Measurements from ENCODE around the gene TRIO. TPM values are rescaled to one million over a fixed set of nuclear protein-coding genes. Genes with fewer than 3 reads are reported as not detected.

TRIO gene
- total RNA-seq, 1 experiment from 2014 or later = 68.4 TPM

- TF ChIP-seq ELF1 (IDR thresholded peaks at IDR 0.05; ENCODE audit: borderline replicate concordance, low read depth) = no peak
- no peak for TF ChIP-seq FOSL1 (IDR thresholded peaks at IDR 0.05; ENCODE audit: low read depth)
These were observed 204.4 kb downstream of the TRIO start for GRCh38 chr5:14347522-14347921.

GRCh38 chr5:14348142-14348541 is 205.0 kb downstream of the TRIO start:
- Histone ChIP-seq H3K36me3 (ENCODE audit: control insufficient read depth in 1 of 2, insufficient read depth in 2 of 2, low read length in 2 of 2) (peaks cover 0 to 5% of the 10 kb centered on the region in 2 experiments; a peak in 1 of 4 replicates), H3K4me1 (ENCODE audit: control insufficient read depth in 1 of 2, insufficient read depth in 2 of 2, low read length in 2 of 2) (no peaks in the 10 kb centered on the region), H3K9ac (ENCODE audit: low read length) (no peak overlapping the region), H3K4me3 (replicated peaks in 1 of 2; ENCODE audit: low read depth in 1 of 2, low read length in 2 of 2) (no peak overlapping the region), H3K9me2 (ENCODE audit: insufficient read depth) (no peaks in the 10 kb centered on the region), H3K27ac (ENCODE audit: low read depth, low read length) (no peak overlapping the region), H3K4me2 (ENCODE audit: low read length) (no peak overlapping the region), H3K79me2 (ENCODE audit: insufficient read depth, low read length) (peaks cover 13% of the 10 kb centered on the region; the same call in 1 of the 2 replicates), H4K20me1 (ENCODE audit: insufficient read depth) (0 out of 2 replicates have a peak, but pooled peaks cover 3% of the 10 kb centered on the region), H2AFZ (ENCODE audit: low read depth, low read length, poor library complexity, severe bottlenecking) (no peak overlapping the region), H3K27me3 (ENCODE audit: insufficient read depth, low read length) (no peaks in the 10 kb centered on the region), H3K9me3 (ENCODE audit: control insufficient read depth in 1 of 2, insufficient read depth in 1 of 2, low read depth in 1 of 2, low read length in 2 of 2) (no peaks in the 10 kb centered on the region)
- ATAC-seq (no peak), DNase-seq (ENCODE audit: low read depth, low spot score) (no peak)
- CTCF ChIA-PET = no interaction called here
- intact Hi-C loops (cut with micrococcal nuclease) = no loop called here
- TF ChIP-seq EGR1 (IDR thresholded peaks at IDR 0.05; ENCODE audit: low read depth) (no peak), SIN3A (IDR thresholded peaks at IDR 0.05; ENCODE audit: low read depth) (no peak), ZNF274 (IDR thresholded peaks at IDR 0.05; ENCODE audit: low read depth, low read length) (no peak), SP1 (IDR thresholded peaks at IDR 0.05; ENCODE audit: low read depth) (no peak), CTCF (IDR thresholded peaks at IDR 0.05 in 2 of 3, conservative IDR thresholded peaks at IDR 0.05 in 1 of 3; ENCODE audit: borderline replicate concordance in 1 of 3, insufficient read depth in 1 of 3, low read depth in 2 of 3, low read length in 2 of 3) (no peak), REST (IDR thresholded peaks at IDR 0.05; ENCODE audit: low read depth) (no peak), ZFX (IDR thresholded peaks at IDR 0.05) (no peak), EZH2 (IDR thresholded peaks at IDR 0.05) (no peak), EZH2phosphoT487 (IDR thresholded peaks at IDR 0.05; ENCODE audit: borderline replicate concordance) (no peak), MAX (IDR thresholded peaks at IDR 0.05) (no peak), YY1 (IDR thresholded peaks at IDR 0.05; ENCODE audit: extremely low read depth, insufficient replicate concordance, low read depth, low read length) (no peak), CEBPB (IDR thresholded peaks at IDR 0.05; ENCODE audit: low read depth) (no peak), FOSL1 (IDR thresholded peaks at IDR 0.05; ENCODE audit: low read depth) (no peak), TCF7L2 (IDR thresholded peaks at IDR 0.05; ENCODE audit: borderline replicate concordance, extremely low read depth, insufficient read depth, insufficient read length) (no peak), ELF1 (IDR thresholded peaks at IDR 0.05; ENCODE audit: borderline replicate concordance, low read depth) (no peak)
- BruUV-seq (replicated peaks) = no TSS peak
- POLR2A ChIA-PET = no interaction called here
- RAD21 ChIA-PET (ENCODE audit: low non-redundant PET in 1 of 2, low total read pairs in 2 of 2, uncharacterized antibody in 2 of 2, unreplicated experiment in 2 of 2) = no interaction called here

More at GRCh38 chr5:14347522-14347921, 204.4 kb downstream of the TRIO start:
- 0 out of 2 replicates have a peak, but pooled peaks cover 3% of the 10 kb centered on the region for H4K20me1 ChIP-seq (ENCODE audit: insufficient read depth)
- intact Hi-C loops (cut with micrococcal nuclease) = no loop called here
- H3K27me3 ChIP-seq (ENCODE audit: insufficient read depth, low read length) = no peaks in the 10 kb centered on the region
- H3K36me3 ChIP-seq (ENCODE audit: control insufficient read depth in 1 of 2, insufficient read depth in 2 of 2, low read length in 2 of 2) = peaks cover 0 to 5% of the 10 kb centered on the region in 2 experiments; a peak in 1 of 4 replicates
- H3K79me2 ChIP-seq (ENCODE audit: insufficient read depth, low read length) = peaks cover 9% of the 10 kb centered on the region; the same call in 1 of the 2 replicates
- ATAC-seq (no peak), DNase-seq (ENCODE audit: low read depth, low spot score) (no peak)
- CTCF ChIA-PET = no interaction called here
- no peak overlapping the region for H3K4me2 ChIP-seq (ENCODE audit: low read length)
- RAD21 ChIA-PET (ENCODE audit: low non-redundant PET in 1 of 2, low total read pairs in 2 of 2, uncharacterized antibody in 2 of 2, unreplicated experiment in 2 of 2) = no interaction called here
- no peak overlapping the region for H3K27ac ChIP-seq (ENCODE audit: low read depth, low read length)
- no peaks in the 10 kb centered on the region for H3K4me1 ChIP-seq (ENCODE audit: control insufficient read depth in 1 of 2, insufficient read depth in 2 of 2, low read length in 2 of 2)
- no peak overlapping the region for H3K4me3 ChIP-seq (replicated peaks in 1 of 2; ENCODE audit: low read depth in 1 of 2, low read length in 2 of 2)
- no TSS peak for BruUV-seq (replicated peaks)
- POLR2A ChIA-PET = no interaction called here
- no peak overlapping the region for H2AFZ ChIP-seq (ENCODE audit: low read depth, low read length, poor library complexity, severe bottlenecking)
- H3K9ac ChIP-seq (ENCODE audit: low read length) = no peak overlapping the region
- no peaks in the 10 kb centered on the region for H3K9me3 ChIP-seq (ENCODE audit: control insufficient read depth in 1 of 2, insufficient read depth in 1 of 2, low read depth in 1 of 2, low read length in 2 of 2)
- no peaks in the 10 kb centered on the region for H3K9me2 ChIP-seq (ENCODE audit: insufficient read depth)

All from HCT116 (cell line).